Activated CD4-positive, alpha-beta T cell treated with anti-CD3 and anti-CD28 coated beads for 36 hours (primary cell): ENCODE data around the gene ELMO1. TPM values are rescaled to one million over a fixed set of nuclear protein-coding genes. Genes with fewer than 3 reads are reported as not detected.

Source experiments
- ATAC-seq: fragments of 200-7000 bp; cut with Tn5 transposase; one replicate; pipeline ENCODE4 v1.10.0; 2021; ENCODE audit warnings: mild to moderate bottlenecking, moderate library complexity
- CTCF ChIA-PET: fragments of 350-600 bp; sonication (Branson Sonifier 250); formaldehyde crosslinking; loops from one replicate; lab custom pipeline; 2021; ENCODE audit warnings: antibody characterized with exemption; lab: Charles Lee
- POLR2A ChIA-PET: fragments of 350-600 bp; sonication (Branson Sonifier 250); formaldehyde crosslinking; loops from one replicate; lab custom pipeline; 2021; ENCODE audit warnings: antibody characterized with exemption, inconsistent platforms; lab: Charles Lee
- DNase-seq: peaks from one replicate; pipeline ENCODE4 v3.0.0-alpha.2; 2020
- H3K27ac Mint-ChIP-seq: one replicate; pipeline ENCODE4 v1.8.0; 2021; ENCODE audit warnings: mixed read lengths
- H3K27me3 Mint-ChIP-seq: one replicate; pipeline ENCODE4 v1.8.0; 2021; ENCODE audit warnings: mixed read lengths
- H3K36me3 Mint-ChIP-seq: one replicate; pipeline ENCODE4 v1.8.0; 2021; ENCODE audit warnings: low read depth, mixed read lengths
- H3K4me1 Mint-ChIP-seq: one replicate; pipeline ENCODE4 v1.8.0; 2021; ENCODE audit warnings: mixed read lengths
- H3K4me3 Mint-ChIP-seq: one replicate; pipeline ENCODE4 v1.8.0; 2021; ENCODE audit warnings: mild to moderate bottlenecking, moderate library complexity, mixed read lengths
- H3K9me3 Mint-ChIP-seq: one replicate; pipeline ENCODE4 v1.8.0; 2021; ENCODE audit warnings: low read depth, mixed read lengths
- intact Hi-C, 2 experiments: fragments of 100-400 bp; cut with DNase I in 1 of 2; cut with micrococcal nuclease in 1 of 2; formaldehyde crosslinking; loops; one replicate each; pipeline versions ENCODE4 v1.14.2 to v1.15.1; 2022 to 2024; cut with DNase I, micrococcal nuclease
- microRNA-seq: library from miRNA; unstranded; fragments of <30 nt; microRNA quantifications from one replicate; pipeline ENCODE4 v1.2.0, GENCODE V29; 2021; ENCODE audit warnings: borderline replicate concordance
- total RNA-seq, 2 experiments: library from RNA; stranded (reverse); gene quantifications; one replicate each; pipeline ENCODE4 v1.2.3, GENCODE V29; 2021

The ELMO1 gene
- total RNA-seq, 2 experiments from 2014 or later = 96.2 to 173 TPM

DNA sequence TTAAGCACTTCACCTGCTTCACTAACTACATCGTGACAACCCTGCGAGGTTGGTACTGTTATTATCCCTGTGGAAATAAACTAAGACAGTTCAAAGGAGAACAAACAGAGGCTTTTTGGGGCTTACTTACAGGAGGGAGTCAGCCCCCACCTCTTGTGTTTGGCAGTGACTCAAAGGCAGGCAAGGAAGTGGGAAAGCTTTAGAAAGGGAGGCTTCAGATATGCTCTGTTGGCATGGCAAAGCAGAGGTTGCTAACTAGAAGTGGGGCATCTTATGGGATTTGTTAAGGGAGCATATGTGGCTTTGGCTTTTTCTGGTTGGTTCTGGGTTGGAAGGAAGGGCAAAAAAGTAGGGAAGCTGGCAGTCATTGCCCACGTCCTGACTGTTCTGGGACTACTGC, 639.6 kb downstream of the ELMO1 start:
- Mint-ChIP-seq H3K27me3 (peaks cover 3% of the 10 kb centered on the region), H3K9me3 (no peaks in the 10 kb centered on the region), H3K27ac (no peak overlapping the region), H3K4me3 (no peak overlapping the region), H3K4me1 (peaks cover 17% of the 10 kb centered on the region), H3K36me3 (no peaks in the 10 kb centered on the region)
- ChIA-PET CTCF (interaction anchor here (0.5 to 1.7 kb wide), 3 partner anchors 15 to 450 kb away, joined by 3 to 4 read pairs (median 3); no protein-coding TSS in a partner anchor), POLR2A (no interaction called here)
- no peak for ATAC-seq
- intact Hi-C loops = no loop called here
- no peak for DNase-seq

DNA sequence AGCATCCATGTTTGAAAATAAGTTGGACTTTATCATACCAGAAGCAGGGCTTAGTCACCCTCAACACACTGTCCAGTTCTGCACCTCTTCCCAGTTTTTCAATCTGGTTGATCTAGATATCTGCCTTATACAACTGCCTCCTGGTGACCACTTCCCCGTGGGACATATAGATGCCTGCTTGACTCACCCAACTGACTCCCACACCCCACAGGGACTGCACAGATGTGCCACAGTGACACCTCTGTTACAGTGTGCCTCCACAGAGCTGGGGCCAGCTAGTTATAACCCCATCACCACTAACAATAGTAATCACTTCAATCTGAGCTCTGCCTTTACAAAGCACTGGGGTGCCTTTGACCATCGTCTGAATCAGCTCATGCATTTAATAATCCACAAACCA, 641.8 kb downstream of the ELMO1 start:
- ATAC-seq (peak; percentile 57), DNase-seq (peak; percentile 21)
- POLR2A ChIA-PET = no interaction called here
- H3K4me1 Mint-ChIP-seq = peaks cover 17% of the 10 kb centered on the region
- H3K27me3 Mint-ChIP-seq = peaks cover 3% of the 10 kb centered on the region
- H3K27ac Mint-ChIP-seq = no peak overlapping the region
- no peaks in the 10 kb centered on the region for H3K36me3 Mint-ChIP-seq
- intact Hi-C loops = no loop called here
- no peak overlapping the region for H3K4me3 Mint-ChIP-seq
- no peaks in the 10 kb centered on the region for H3K9me3 Mint-ChIP-seq
- CTCF ChIA-PET = no interaction called here

Small RNA genes lying within 50 kb of the gene (microRNA-seq; reads per million reads assigned to microRNA genes)
- not detected for gene MIR1200

Other genes with a start within 250 kb of the ELMO1 start
- not detected for gene GPR141, start 234.9 kb upstream of the ELMO1 start, total RNA-seq